ENCODE measurements around the gene ACVR1.

The ACVR1 gene

GRCh38 chr2:157792335-157793052, 83.6 kb downstream of the ACVR1 start:
- no peak for DNase-seq (ENCODE audit: low read depth)

DNA sequence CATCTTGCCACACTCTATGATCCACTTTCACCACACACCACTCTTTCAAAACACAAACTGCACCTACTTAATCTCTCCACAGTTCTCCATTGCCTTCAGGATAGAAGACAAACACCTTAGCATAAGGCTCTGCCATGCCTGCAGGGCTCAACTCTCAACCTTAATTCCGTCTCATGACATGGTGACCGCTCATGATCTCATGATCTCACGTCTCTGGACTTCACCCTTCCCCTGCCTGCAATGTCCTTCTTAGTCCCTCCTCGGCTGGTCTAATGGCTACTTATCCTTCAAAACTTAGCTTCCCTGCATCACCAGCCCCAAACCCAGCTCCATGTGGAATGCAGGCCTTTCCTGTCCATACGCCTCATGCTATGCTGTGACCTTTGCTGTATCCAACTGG, 85.3 kb downstream of the ACVR1 start:
- DNase-seq (ENCODE audit: low read depth), result no peak

GRCh38 chr2:157789933-157790511, 86.1 kb downstream of the ACVR1 start:
- no peak for DNase-seq (ENCODE audit: low read depth)

DNA sequence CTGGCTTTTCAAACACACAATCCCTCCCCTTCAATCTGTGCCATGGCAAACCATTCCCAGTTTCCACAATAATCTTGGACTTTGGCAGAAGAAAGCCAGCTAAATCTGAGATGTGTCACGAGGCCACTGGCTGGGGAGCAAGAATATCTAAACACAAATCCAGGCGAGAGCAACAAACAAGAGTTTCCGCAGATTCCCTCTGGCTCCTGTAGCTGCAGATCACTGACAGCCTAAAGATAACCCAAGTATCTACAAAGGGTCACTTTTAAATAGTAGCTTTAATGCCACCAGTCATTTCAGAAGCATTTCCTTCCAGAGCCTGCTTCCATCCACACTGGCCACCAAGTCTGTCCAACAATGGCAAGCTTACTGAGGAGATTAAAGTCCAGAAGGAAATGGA, 86.9 kb downstream of the ACVR1 start:
- no peak for DNase-seq (ENCODE audit: low read depth)

DNA sequence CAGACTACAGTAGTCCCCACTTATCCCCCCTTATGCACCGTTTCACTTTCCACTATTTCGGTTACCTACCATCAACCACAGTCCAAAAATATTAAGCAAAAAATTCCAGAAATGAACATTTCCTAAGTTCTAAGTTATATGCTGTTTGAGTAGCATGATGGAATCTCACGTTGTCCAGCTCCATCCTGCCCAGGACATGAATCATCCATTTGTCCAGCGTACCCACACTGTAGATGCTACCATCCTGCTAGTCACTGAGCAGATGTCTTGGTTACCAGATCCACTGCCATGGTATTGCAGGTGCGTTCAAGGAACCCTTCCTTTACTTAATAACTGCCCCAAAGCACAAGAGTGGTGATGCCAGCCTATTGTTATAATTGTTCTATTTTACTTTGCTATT, 87.9 kb downstream of the ACVR1 start:
- no peak for DNase-seq (ENCODE audit: low read depth)

DNA sequence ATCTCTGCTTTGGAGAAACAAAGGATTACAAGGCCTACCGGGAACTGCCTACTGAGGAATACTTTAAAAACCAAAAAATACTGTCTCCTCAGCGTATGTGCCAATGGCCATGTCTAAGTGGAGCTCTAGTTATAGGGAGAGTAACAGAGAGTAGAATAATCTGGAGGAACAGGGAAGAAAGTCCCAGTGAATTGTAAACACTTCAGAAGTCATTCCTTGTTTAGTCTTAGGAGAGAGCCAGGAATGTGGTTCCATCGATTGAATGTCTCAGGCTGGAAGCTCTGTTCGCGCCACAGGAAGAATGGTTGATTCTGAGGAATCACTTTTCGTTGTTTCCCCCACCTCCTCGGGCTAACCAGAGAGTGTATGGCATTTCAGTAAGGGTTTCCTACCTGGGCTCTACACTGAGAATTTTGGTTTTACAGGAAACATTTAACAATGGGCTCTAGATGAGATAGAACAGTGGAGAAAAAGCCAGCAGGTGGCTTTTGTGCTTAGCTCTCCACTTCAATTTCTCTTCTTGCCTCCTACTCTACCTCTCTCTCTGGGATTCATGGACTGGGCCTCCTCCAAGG, 88.7 kb downstream of the ACVR1 start:
- no peak for DNase-seq (ENCODE audit: low read depth)

DNA sequence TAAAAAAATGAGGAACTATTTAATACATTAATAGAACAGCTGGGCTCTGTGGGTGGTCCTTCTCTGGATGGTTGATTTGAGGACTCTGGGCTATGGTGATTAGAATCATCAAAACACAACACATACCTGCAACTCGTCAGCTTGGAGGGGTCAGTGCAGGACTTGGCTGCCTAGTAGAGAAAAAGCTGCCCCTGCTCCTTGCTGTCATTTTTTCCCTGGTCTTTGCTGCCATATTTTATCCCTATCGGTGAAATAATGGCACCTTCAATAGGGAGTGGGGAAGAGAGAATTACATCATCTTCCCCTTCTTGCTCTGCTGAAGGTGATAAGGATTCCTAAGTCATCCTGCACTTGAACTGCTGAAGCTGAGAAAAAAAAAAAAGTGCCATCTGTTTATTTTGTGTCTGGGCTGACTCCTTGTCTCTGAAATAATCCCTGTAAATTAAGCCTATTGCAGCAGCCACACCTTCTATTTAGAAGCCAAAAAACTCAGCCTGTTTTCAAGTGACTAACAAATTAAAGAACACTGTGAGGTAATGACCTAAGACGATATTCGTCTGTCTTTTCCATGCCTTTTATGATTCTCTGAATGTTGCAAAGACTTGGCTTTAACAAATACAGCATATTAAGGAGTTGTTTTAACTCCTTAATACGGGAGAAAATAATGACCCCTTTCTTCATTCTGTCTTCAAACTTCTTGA, 89.3 kb downstream of the ACVR1 start:
- no peak for DNase-seq (ENCODE audit: low read depth)

DNA sequence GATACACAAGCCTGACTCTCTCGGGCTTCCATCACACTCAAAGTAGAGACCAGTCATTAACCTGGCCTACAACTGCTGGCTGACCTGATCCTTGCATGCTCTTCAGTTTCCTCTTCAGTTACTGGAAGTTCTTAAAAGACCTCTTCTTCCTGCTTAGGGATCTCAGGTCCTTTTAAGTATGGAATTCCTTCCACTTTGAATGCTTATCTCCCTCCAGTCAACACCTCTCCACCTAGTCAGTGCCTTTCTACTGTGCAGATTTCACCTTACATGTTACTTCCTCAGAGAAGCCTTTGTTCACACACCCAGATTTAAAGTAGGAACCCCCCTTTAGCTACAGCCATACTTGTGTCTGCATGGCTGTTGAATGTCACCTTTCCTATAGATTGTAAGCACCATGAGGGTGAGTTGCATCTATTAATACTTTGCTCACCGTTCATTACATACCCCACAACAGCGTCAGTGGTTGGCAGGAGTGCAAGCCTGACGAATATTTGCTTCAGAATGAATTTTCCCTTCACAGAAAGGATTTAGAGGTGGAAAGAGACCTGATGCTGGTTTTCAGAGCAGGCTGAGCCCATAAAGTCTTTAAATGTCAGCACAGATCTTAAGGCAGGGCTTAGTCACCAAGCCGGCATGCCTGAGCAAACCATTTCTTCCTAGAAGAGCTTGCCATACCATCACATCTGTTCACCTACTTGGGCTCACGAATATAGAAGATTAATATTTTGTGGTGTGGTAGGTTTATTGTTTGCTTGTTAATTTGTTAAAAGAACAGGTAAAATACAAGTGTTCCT, 90.1 kb downstream of the ACVR1 start:
- DNase-seq (ENCODE audit: low read depth), result no peak

- DNase-seq (ENCODE audit: low read depth), result no peak
Measured at GRCh38 chr2:157785200-157785599, 90.9 kb downstream of the ACVR1 start.

GRCh38 chr2:157784823-157785175, 91.3 kb downstream of the ACVR1 start:
- no peak for DNase-seq (ENCODE audit: low read depth)

GRCh38 chr2:157784169-157784822, 91.8 kb downstream of the ACVR1 start:
- no peak for DNase-seq (ENCODE audit: low read depth)

GRCh38 chr2:157783245-157783644, 92.9 kb downstream of the ACVR1 start:
- no peak for DNase-seq (ENCODE audit: low read depth)

GRCh38 chr2:157782057-157782845, 93.9 kb downstream of the ACVR1 start:
- no peak for DNase-seq (ENCODE audit: low read depth)

DNA sequence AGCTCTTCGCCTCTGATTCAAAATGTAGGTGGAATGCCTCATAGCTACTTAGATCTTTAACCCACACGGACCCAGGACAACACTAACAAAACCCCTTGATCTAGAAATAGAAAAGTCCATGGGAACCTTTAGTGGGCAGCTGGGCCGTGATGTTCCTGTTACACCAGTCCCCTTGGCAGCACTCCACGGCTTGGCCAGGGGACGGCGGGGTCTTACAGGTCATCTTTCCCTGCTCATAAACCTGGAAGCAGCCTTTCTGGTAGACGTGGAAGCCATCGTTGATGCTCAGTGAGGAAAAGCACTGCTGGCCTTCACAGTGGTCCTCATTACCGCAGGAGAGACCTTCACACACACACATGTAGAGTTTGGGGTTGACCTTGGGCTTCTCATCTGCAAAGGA, 95.9 kb downstream of the ACVR1 start:
- no peak for DNase-seq (ENCODE audit: low read depth)

- DNase-seq (ENCODE audit: low read depth), result no peak
Measured at GRCh38 chr2:157779794-157780193, 96.3 kb downstream of the ACVR1 start.

GRCh38 chr2:157777427-157777826, 98.7 kb downstream of the ACVR1 start:
- DNase-seq (ENCODE audit: low read depth), result peak; percentile 29

DNA sequence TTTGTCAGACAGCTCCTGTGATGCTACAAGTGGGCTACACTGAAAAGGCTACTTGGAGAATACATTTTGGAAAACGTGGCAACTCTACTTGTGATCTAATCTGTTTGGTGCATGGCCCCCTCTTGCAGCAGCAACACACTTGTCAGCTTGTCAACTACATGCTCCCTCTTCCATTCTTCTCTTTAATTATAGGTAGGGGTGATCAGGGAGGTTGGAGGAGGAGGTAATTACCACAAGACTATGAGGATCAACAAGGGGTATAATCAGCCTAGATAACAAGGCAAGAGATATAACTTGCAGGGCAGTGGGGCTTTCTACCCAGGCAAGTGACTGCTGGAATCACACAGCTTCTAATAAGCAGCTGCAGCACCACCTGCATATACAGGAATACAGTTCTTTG, 104.9 kb downstream of the ACVR1 start:
- no peak for DNase-seq (ENCODE audit: low read depth)

- no peak for DNase-seq (ENCODE audit: low read depth)
Measured at GRCh38 chr2:157769856-157770255, 106.3 kb downstream of the ACVR1 start.

DNA sequence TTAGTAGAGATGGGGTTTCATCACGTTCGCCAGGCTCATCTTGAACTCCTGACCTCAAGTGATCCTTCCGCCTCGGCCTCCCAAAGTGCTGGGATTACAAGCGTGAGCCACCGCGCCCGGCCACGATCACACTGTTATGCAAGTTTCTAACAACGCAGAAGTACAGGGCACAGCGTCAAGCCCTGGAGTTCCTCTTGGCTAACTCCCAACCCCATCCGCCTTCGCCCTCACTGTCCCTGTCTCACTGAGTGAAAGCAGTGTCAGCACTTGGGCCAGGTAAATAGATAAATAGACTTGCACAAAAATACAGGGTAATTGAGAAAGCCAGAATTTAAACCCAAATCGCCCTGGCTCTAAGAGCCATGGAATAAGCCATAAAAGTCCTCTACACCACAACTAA, 111.7 kb downstream of the ACVR1 start:
- no peak for DNase-seq (ENCODE audit: low read depth)

- no peak for DNase-seq (ENCODE audit: low read depth)
Measured at GRCh38 chr2:157761520-157761919, 114.6 kb downstream of the ACVR1 start.

DNA sequence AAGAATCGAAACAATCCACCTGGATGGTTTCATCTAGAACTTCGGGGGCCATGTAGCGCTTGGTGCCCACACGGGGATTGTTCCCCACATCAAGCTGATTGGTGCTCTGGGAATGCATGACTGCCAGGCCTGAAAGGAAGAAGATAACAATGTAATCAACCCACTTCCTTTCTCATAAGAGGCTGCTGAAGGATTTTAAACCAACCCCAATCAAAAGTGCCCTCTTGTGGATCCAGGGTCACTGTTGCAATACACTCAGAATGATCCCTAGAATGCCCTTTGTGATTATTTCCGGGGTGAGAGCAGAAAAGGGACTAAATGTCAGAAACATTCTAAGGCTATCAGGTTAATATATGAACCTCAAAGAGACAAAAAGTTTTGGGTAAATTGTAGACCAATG, 115.2 kb downstream of the ACVR1 start:
- DNase-seq (ENCODE audit: low read depth), result no peak

All from stimulated activated CD4-positive, alpha-beta T cell treated with anti-CD3 and anti-CD28 coated beads, Interleukin-2, amount 100 ng/mL, for 4 hours (primary cell).